Frontal cortex (tissue), 4 donors: ENCODE results near the gene MGAT3. TPM values are rescaled to one million over a fixed set of nuclear protein-coding genes. Genes with fewer than 3 reads are reported as not detected.

Experiments
- DNase-seq, 2 donors: peaks; one replicate each; pipeline ENCODE4 v3.0.0; 2012; ENCODE audit warnings: low spot score in 2 of 2
- FAIRE-seq: peaks from 2 replicates; lab custom pipeline; 2012; peaks lifted over from hg19 to GRCh38; lab: Jason Lieb, UNC
- total RNA-seq: library from RNA; depleted of rRNA; stranded (reverse); fragments of >200 nt; gene quantifications from one replicate; pipeline ENCODE4 v1.2.3, GENCODE V29; 2014
- donor health status: control.
- donor health status: control.
- donor health status: control.

Gene MGAT3
- total RNA-seq, 1 donor from 2014 or later = 19.2 TPM

GRCh38 chr22:39536711-39537110 is 79.9 kb downstream of the MGAT3 start:
- DNase-seq (no peak), FAIRE-seq (no peak)

GRCh38 chr22:39537975-39538374 is 81.2 kb downstream of the MGAT3 start:
- DNase-seq = no peak
- no peak for FAIRE-seq

Other genes with a start within 250 kb of the MGAT3 start
- 2.0 TPM for gene PDGFB, start 212.0 kb upstream of the MGAT3 start, total RNA-seq
- 1,897 TPM for gene RPL3, start 137.4 kb upstream of the MGAT3 start, total RNA-seq
- 50.1 TPM for gene SYNGR1, start 107.0 kb upstream of the MGAT3 start, total RNA-seq
- 15.1 TPM for gene TAB1, start 57.2 kb upstream of the MGAT3 start, total RNA-seq
- 16.3 TPM for gene MIEF1, start 45.3 kb downstream of the MGAT3 start, total RNA-seq
- gene ATF4, start 63.5 kb downstream of the MGAT3 start, total RNA-seq = 92.9 TPM
- gene RPS19BP1, start 75.7 kb downstream of the MGAT3 start, total RNA-seq = 19.6 TPM
- gene CACNA1I, start 113.7 kb downstream of the MGAT3 start, total RNA-seq = 5.3 TPM